ENCODE measurements around the gene NDC80.
A peak's percentile ranks its signal among the peaks of the same experiment; 100 is the strongest.

The NDC80 gene

DNA sequence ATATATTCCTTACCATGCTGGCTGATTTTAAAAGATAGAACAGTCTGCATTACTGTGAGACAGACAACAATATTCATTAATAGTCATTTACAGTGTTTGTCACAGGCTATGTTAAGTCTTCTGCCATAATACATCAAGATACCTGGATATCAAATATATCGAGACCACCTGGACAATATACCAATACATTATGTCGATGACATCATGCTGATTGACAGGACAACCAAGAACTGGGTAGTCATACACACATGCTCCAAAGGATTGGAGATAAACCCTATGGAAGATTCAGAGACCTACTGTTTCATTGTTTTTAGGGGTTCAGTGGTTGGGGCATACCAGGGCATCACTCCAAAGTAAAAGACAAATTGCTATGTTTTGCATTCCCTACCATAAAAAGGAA, 57.6 kb downstream of the NDC80 start:
- peaks cover 3% of the 10 kb centered on the region for H3K9me3 Mint-ChIP-seq
- H3K27ac Mint-ChIP-seq, result no peak overlapping the region
- H3K27me3 Mint-ChIP-seq (ENCODE audit: low read depth), result no peaks in the 10 kb centered on the region
- H3K4me3 Mint-ChIP-seq, result no peak overlapping the region
- TF ChIP-seq, protein P1, sequence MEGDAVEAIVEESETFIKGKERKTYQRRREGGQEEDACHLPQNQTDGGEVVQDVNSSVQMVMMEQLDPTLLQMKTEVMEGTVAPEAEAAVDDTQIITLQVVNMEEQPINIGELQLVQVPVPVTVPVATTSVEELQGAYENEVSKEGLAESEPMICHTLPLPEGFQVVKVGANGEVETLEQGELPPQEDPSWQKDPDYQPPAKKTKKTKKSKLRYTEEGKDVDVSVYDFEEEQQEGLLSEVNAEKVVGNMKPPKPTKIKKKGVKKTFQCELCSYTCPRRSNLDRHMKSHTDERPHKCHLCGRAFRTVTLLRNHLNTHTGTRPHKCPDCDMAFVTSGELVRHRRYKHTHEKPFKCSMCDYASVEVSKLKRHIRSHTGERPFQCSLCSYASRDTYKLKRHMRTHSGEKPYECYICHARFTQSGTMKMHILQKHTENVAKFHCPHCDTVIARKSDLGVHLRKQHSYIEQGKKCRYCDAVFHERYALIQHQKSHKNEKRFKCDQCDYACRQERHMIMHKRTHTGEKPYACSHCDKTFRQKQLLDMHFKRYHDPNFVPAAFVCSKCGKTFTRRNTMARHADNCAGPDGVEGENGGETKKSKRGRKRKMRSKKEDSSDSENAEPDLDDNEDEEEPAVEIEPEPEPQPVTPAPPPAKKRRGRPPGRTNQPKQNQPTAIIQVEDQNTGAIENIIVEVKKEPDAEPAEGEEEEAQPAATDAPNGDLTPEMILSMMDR (IDR thresholded peaks at IDR 0.05; ENCODE audit: unreplicated experiment in 3 of 3), result no peak
- H3K4me1 Mint-ChIP-seq, result no peaks in the 10 kb centered on the region
- no peaks in the 10 kb centered on the region for H3K36me3 Mint-ChIP-seq (ENCODE audit: low read depth)

- no peaks in the 10 kb centered on the region for H3K36me3 Mint-ChIP-seq (ENCODE audit: low read depth)
- no peak overlapping the region for H3K4me3 Mint-ChIP-seq
- no peak overlapping the region for H3K27ac Mint-ChIP-seq
- no peaks in the 10 kb centered on the region for H3K27me3 Mint-ChIP-seq (ENCODE audit: low read depth)
- H3K9me3 Mint-ChIP-seq, result peaks cover 6% of the 10 kb centered on the region
- peaks cover 13% of the 10 kb centered on the region for H3K4me1 Mint-ChIP-seq
- TF ChIP-seq, protein P1 (IDR thresholded peaks at IDR 0.05; ENCODE audit: unreplicated experiment in 3 of 3), result no peak
Measured at GRCh38 chr18:2635586-2635985, 64.2 kb downstream of the NDC80 start.

DNA sequence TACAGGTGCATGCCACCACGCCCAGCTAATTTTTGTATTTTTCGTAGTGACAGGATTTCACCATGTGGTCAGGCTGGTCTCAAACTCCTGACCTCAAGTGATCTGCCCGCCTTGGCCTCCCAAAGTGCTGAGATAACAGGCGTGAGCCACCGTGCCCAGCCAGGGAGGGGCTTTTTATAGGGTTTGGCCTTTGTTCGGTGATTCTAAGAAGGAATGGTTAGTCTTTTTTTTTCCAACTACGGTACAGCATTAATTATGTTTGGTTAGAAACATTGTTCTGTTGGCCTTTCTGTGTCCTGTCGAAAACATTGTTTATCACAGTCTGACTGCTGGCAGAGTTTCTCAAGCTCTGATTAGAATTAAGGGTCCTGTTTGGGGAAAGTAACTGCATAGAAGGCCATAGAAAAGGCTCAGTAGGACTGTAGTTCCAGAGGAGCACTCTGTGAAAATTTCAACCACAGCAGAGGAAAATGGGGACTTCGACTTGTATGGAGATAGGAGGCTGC, 64.8 kb downstream of the NDC80 start:
- no peaks in the 10 kb centered on the region for H3K27me3 Mint-ChIP-seq (ENCODE audit: low read depth)
- peaks cover 6% of the 10 kb centered on the region for H3K9me3 Mint-ChIP-seq
- peak overlapping the region; percentile 68 to 88 (median 85) for H3K27ac Mint-ChIP-seq
- TF ChIP-seq, protein P1 (IDR thresholded peaks at IDR 0.05; ENCODE audit: unreplicated experiment in 3 of 3), result no peak
- H3K4me1 Mint-ChIP-seq, result peaks cover 13% of the 10 kb centered on the region
- no peaks in the 10 kb centered on the region for H3K36me3 Mint-ChIP-seq (ENCODE audit: low read depth)
- H3K4me3 Mint-ChIP-seq, result peak overlapping the region; percentile 2 to 54 (median 20)

DNA sequence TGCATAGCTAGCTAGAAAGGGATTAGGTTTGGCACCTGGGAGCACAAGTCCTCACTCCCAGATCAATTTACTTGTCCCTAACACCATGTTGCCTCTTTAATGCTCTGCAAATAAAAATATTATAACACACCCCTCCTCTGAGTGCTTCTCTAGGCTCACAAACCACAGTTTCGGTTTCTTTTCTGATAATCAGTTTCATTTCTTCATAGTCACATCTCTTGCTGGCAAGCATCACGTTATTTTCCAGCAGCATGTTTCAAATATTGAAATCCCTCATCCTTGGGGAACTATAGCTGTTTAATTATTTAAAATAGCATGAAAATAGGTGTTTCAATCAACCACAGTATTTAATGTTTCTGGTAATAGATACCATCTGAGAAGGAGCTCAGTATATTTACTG, 70.3 kb downstream of the NDC80 start:
- Mint-ChIP-seq H3K4me3 (no peak overlapping the region), H3K27ac (no peak overlapping the region), H3K9me3 (no peaks in the 10 kb centered on the region), H3K4me1 (peaks cover 7% of the 10 kb centered on the region), H3K27me3 (ENCODE audit: low read depth) (no peaks in the 10 kb centered on the region), H3K36me3 (ENCODE audit: low read depth) (no peaks in the 10 kb centered on the region)
- TF ChIP-seq, protein P1 (IDR thresholded peaks at IDR 0.05; ENCODE audit: unreplicated experiment in 3 of 3), result no peak

DNA sequence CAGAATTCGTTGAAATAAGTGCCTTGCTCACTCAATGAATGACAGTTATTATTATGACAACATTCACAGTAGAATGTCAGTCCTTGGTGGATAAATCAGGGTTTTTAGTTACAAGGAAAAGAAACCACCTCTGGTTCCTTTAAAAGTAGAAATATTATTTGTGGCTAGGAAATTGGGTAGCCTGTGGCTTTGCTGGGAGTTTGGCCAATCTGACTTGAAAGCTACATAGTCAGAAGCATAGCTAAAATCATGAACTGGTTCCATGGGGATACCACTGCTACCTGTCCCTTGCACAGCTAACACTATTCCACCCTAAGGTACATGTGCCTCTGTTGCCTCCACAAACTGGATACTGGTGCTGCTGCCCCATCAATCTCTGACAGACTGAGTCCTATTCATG, 71.4 kb downstream of the NDC80 start:
- no peaks in the 10 kb centered on the region for H3K27me3 Mint-ChIP-seq (ENCODE audit: low read depth)
- H3K4me1 Mint-ChIP-seq, result no peaks in the 10 kb centered on the region
- H3K4me3 Mint-ChIP-seq, result no peak overlapping the region
- H3K36me3 Mint-ChIP-seq (ENCODE audit: low read depth), result no peaks in the 10 kb centered on the region
- H3K27ac Mint-ChIP-seq, result no peak overlapping the region
- TF ChIP-seq, protein P1 (IDR thresholded peaks at IDR 0.05; ENCODE audit: unreplicated experiment in 3 of 3), result no peak
- H3K9me3 Mint-ChIP-seq, result no peaks in the 10 kb centered on the region

DNA sequence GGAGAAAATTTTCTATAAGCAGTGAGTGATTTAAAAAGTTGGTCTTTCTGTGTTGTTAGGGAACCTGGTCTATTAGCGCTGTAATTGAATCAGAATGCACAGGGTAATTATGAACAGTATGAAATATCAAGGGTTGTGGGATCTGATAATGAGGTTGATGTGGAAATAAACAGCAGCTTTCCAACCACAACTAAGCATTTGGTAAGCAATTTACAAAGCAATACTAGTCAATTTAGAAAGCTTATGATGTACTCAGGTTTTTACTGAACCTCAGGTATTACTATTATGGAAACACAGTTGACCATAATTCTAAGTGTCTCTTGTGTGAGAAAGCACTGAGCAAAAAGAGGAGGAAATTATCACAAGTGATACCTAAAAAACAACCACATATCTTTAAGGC, 73.2 kb downstream of the NDC80 start:
- H3K36me3 Mint-ChIP-seq (ENCODE audit: low read depth), result no peaks in the 10 kb centered on the region

More for the DNA sequence above, 73.2 kb downstream of the NDC80 start:
- no peak overlapping the region for H3K4me3 Mint-ChIP-seq
- no peaks in the 10 kb centered on the region for H3K9me3 Mint-ChIP-seq
- no peaks in the 10 kb centered on the region for H3K4me1 Mint-ChIP-seq
- H3K27me3 Mint-ChIP-seq (ENCODE audit: low read depth), result no peaks in the 10 kb centered on the region
- TF ChIP-seq, protein P1 (IDR thresholded peaks at IDR 0.05; ENCODE audit: unreplicated experiment in 3 of 3), result no peak
- no peak overlapping the region for H3K27ac Mint-ChIP-seq

Measured in nephron (organoid).